ENCODE measurements around the gene UGT1A7.

Gene UGT1A7

GRCh38 chr2:233801357-233802131, 119.8 kb downstream of the UGT1A7 start:
- no peak for DNase-seq

- DNase-seq: no peak
Measured at GRCh38 chr2:233802132-233802815, 120.6 kb downstream of the UGT1A7 start.

GRCh38 chr2:233803292-233803911, 121.7 kb downstream of the UGT1A7 start:
- no peak for DNase-seq

GRCh38 chr2:233803994-233804393, 122.3 kb downstream of the UGT1A7 start:
- DNase-seq: no peak

- DNase-seq: no peak
Measured at GRCh38 chr2:233807215-233807865, 125.6 kb downstream of the UGT1A7 start.

GRCh38 chr2:233807966-233808935, 126.5 kb downstream of the UGT1A7 start:
- no peak for DNase-seq

GRCh38 chr2:233810385-233810784, 128.7 kb downstream of the UGT1A7 start:
- DNase-seq: no peak

- DNase-seq: no peak
Measured at GRCh38 chr2:233811087-233811486, 129.4 kb downstream of the UGT1A7 start.

- DNase-seq: no peak
Measured at GRCh38 chr2:233811732-233812131, 130.0 kb downstream of the UGT1A7 start.

GRCh38 chr2:233813236-233814055, 131.7 kb downstream of the UGT1A7 start:
- no peak for DNase-seq

- DNase-seq: no peak
Measured at GRCh38 chr2:233814056-233814835, 132.5 kb downstream of the UGT1A7 start.

- no peak for DNase-seq
Measured at GRCh38 chr2:233815861-233816260, 134.2 kb downstream of the UGT1A7 start.

- no peak for DNase-seq
Measured at GRCh38 chr2:233816334-233816733, 134.6 kb downstream of the UGT1A7 start.

- DNase-seq: no peak
Measured at GRCh38 chr2:233816771-233817170, 135.1 kb downstream of the UGT1A7 start.

GRCh38 chr2:233817361-233817911, 135.7 kb downstream of the UGT1A7 start:
- DNase-seq: no peak

GRCh38 chr2:233817995-233818638, 136.4 kb downstream of the UGT1A7 start:
- no peak for DNase-seq

- DNase-seq: no peak
Measured at GRCh38 chr2:233818639-233819621, 137.2 kb downstream of the UGT1A7 start.

Data from stimulated activated CD4-positive, alpha-beta T cell treated with anti-CD3 and anti-CD28 coated beads, Interleukin-4, amount 100 ng/mL, for 4 hours (primary cell).